ENCODE data around the gene PARS2. TPM values are rescaled to one million over a fixed set of nuclear protein-coding genes. Genes with fewer than 3 reads are reported as not detected.
"Not testable (repeated sequence)": the region's sequence is repeated elsewhere in the genome, so short reads cannot be mapped to it uniquely, and the experiment has no call there.

PARS2 gene
- total RNA-seq, 1 donor from 2014 or later, result 5.4 TPM

DNA sequence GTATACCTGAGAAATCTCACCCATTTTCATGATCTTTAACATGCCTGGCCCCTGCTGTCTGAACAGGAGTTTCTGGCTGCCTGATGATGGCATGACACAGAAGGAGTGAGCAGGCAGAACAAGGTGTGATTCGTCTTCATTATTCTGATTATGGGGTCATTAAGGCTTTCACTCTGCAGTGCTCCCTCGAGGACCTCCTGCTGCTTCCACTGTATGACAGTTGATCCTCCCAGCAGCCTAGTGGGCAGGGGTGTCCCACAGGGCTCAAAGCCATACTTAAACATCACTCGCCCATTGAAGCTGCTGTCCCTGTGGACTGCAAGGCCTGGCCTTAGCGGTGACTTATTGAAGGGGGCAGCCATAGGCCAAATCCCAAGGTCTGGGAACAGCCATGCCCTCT lies 12.7 kb upstream of the PARS2 start:
- no peaks in the 10 kb centered on the region for H3K9me3 ChIP-seq (ENCODE audit: insufficient read depth, low read depth, low read length)
- no peak overlapping the region for H3K27ac Mint-ChIP-seq (ENCODE audit: unreplicated experiment)
- no peak overlapping the region for H2AFZ ChIP-seq (ENCODE audit: low read depth, low read length)
- H3K79me2 ChIP-seq (ENCODE audit: insufficient read depth, low read length), result no peaks in the 10 kb centered on the region
- FAIRE-seq, result no peak
- no peaks in the 10 kb centered on the region for H4K20me1 ChIP-seq (ENCODE audit: insufficient read depth, low read length)
- H3K4me1 ChIP-seq (ENCODE audit: insufficient read depth, low read length), result peaks cover 3% of the 10 kb centered on the region
- no peak overlapping the region for H3K4me3 ChIP-seq (ENCODE audit: insufficient read depth, low read depth, low read length)
- peaks cover 5% of the 10 kb centered on the region for H3K9me3 Mint-ChIP-seq (ENCODE audit: unreplicated experiment)
- no peak overlapping the region for H3K4me2 ChIP-seq (ENCODE audit: low read length)
- TF ChIP-seq, protein P1, sequence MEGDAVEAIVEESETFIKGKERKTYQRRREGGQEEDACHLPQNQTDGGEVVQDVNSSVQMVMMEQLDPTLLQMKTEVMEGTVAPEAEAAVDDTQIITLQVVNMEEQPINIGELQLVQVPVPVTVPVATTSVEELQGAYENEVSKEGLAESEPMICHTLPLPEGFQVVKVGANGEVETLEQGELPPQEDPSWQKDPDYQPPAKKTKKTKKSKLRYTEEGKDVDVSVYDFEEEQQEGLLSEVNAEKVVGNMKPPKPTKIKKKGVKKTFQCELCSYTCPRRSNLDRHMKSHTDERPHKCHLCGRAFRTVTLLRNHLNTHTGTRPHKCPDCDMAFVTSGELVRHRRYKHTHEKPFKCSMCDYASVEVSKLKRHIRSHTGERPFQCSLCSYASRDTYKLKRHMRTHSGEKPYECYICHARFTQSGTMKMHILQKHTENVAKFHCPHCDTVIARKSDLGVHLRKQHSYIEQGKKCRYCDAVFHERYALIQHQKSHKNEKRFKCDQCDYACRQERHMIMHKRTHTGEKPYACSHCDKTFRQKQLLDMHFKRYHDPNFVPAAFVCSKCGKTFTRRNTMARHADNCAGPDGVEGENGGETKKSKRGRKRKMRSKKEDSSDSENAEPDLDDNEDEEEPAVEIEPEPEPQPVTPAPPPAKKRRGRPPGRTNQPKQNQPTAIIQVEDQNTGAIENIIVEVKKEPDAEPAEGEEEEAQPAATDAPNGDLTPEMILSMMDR (IDR thresholded peaks at IDR 0.05; ENCODE audit: insufficient read depth, low read depth, low read length), result no peak
- no peak for TF ChIP-seq EZH2 (IDR thresholded peaks at IDR 0.05; ENCODE audit: insufficient read depth, low read length)
- no peaks in the 10 kb centered on the region for H3K36me3 Mint-ChIP-seq (ENCODE audit: low read depth, unreplicated experiment)
- no peaks in the 10 kb centered on the region for H3K4me1 Mint-ChIP-seq (ENCODE audit: low read depth, unreplicated experiment)
- no peak overlapping the region for H3K27ac ChIP-seq (ENCODE audit: low read depth, low read length)
- peaks cover 27% of the 10 kb centered on the region for H3K27me3 ChIP-seq (ENCODE audit: insufficient read depth, low read length)
- DNase-seq (ENCODE audit: low read depth), result no peak
- H3K27me3 Mint-ChIP-seq (ENCODE audit: low read depth, unreplicated experiment), result peaks cover 41% of the 10 kb centered on the region
- no peak overlapping the region for H3K9ac ChIP-seq (ENCODE audit: low read length)
- H3K36me3 ChIP-seq (ENCODE audit: insufficient read depth, low read length), result no peaks in the 10 kb centered on the region
- H3K4me3 Mint-ChIP-seq (ENCODE audit: unreplicated experiment), result no peak overlapping the region

DNA sequence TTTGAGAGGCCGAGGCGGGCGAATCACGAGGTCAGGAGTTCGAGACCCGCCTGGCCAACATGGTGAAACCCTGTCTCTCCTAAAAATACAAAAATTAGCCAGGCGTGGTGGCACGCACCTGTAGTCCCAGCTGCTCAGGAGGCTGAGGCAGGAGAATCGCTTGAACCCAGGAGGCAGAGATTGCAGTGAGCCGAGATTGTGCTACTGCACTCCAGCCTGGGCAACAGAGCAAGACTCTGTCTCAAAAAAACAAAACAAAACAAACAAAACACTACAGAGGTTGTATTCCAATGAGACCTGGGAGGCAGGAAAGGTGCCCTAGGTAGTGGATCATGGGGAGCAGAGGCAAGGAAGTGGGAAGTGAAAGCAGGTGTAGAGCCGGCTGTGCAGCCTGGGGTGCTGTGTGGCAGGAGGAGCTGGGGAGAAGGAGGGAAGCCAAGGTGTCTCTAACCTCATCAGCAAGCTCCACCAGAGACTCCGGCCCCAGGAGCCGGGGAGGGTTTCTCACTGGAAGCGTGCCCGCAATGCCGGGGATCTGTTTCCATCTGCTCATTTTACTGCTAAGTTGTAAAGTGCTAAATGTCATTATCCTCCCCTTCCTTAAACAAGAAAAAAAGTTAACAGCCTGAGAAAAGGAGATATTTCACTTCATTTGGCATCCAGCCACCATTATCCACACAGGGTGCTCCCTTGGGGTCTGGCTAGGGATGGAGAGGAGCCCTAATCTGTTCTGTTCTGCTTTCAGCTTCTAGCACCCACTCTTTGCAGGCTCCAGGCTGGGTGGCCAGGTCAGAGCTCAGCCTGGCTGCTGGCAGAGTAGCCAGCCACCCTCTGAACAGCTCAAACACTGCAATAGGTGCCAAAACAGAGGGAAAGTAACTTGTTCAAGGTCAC lies 11.8 kb upstream of the PARS2 start:
- DNase-seq (ENCODE audit: low read depth); H3K27ac ChIP-seq (ENCODE audit: low read depth, low read length); H3K9me3 ChIP-seq (ENCODE audit: insufficient read depth, low read depth, low read length); H3K4me1 Mint-ChIP-seq (ENCODE audit: low read depth, unreplicated experiment); H3K4me2 ChIP-seq (ENCODE audit: low read length); H3K4me1 ChIP-seq (ENCODE audit: insufficient read depth, low read length); H3K9ac ChIP-seq (ENCODE audit: low read length); H3K4me3 ChIP-seq (ENCODE audit: insufficient read depth, low read depth, low read length); H3K9me3 Mint-ChIP-seq (ENCODE audit: unreplicated experiment); FAIRE-seq; H2AFZ ChIP-seq (ENCODE audit: low read depth, low read length); H3K36me3 Mint-ChIP-seq (ENCODE audit: low read depth, unreplicated experiment); H3K36me3 ChIP-seq (ENCODE audit: insufficient read depth, low read length); H3K4me3 Mint-ChIP-seq (ENCODE audit: unreplicated experiment); H4K20me1 ChIP-seq (ENCODE audit: insufficient read depth, low read length); H3K27ac Mint-ChIP-seq (ENCODE audit: unreplicated experiment); H3K79me2 ChIP-seq (ENCODE audit: insufficient read depth, low read length): not testable (repeated sequence)
- peaks cover 37% of the 10 kb centered on the region for H3K27me3 Mint-ChIP-seq (ENCODE audit: low read depth, unreplicated experiment)
- H3K27me3 ChIP-seq (ENCODE audit: insufficient read depth, low read length), result peaks cover 23% of the 10 kb centered on the region

DNA sequence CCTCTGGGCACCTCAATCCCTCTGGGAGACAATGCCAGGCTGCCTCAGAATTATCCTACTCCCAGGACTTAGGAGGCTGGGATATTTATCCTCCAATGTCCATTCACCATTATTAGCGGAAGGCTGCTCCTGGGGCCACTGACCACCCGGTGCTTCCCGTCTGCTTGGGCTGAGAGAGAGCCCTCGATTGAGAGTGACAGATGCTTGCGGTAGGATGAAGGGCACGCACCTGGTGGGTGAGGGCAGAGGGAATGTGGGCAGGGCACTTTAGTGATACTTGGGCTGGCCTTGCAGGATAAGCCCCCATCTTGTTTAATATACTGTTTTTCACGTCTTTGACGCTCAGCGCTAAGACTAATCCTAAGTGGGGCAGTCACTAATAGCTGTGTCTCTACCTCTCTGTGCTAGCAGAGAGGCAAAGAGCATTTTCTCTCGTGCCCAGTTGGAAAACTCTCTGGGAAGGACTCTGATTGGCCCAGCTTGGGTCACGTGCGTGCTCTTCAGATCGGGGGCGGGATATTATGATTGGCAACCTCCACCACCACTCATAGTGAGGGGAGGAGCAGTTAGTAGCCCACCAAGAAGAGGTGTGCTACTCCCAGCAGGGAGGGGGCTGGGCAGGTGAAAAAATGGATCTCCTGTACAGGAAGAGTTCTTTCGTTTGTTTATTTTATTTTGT lies 10.6 kb upstream of the PARS2 start:
- TF ChIP-seq, protein P1 (IDR thresholded peaks at IDR 0.05; ENCODE audit: insufficient read depth, low read depth, low read length), result no peak
- TF ChIP-seq EZH2 (IDR thresholded peaks at IDR 0.05; ENCODE audit: insufficient read depth, low read length), result no peak
- no peak overlapping the region for H3K4me3 ChIP-seq (ENCODE audit: insufficient read depth, low read depth, low read length)
- Mint-ChIP-seq H3K4me3 (ENCODE audit: unreplicated experiment) (no peak overlapping the region), H3K4me1 (ENCODE audit: low read depth, unreplicated experiment) (no peaks in the 10 kb centered on the region), H3K27me3 (ENCODE audit: low read depth, unreplicated experiment) (peaks cover 27% of the 10 kb centered on the region), H3K36me3 (ENCODE audit: low read depth, unreplicated experiment) (no peaks in the 10 kb centered on the region), H3K27ac (ENCODE audit: unreplicated experiment) (no peak overlapping the region), H3K9me3 (ENCODE audit: unreplicated experiment) (peaks cover 5% of the 10 kb centered on the region)
- no peak overlapping the region for H3K27ac ChIP-seq (ENCODE audit: low read depth, low read length)
- FAIRE-seq (no peak), DNase-seq (ENCODE audit: low read depth) (peak; percentile 16)
- H3K79me2 ChIP-seq (ENCODE audit: insufficient read depth, low read length), result no peaks in the 10 kb centered on the region
- H3K9me3 ChIP-seq (ENCODE audit: insufficient read depth, low read depth, low read length), result no peaks in the 10 kb centered on the region
- H3K36me3 ChIP-seq (ENCODE audit: insufficient read depth, low read length), result no peaks in the 10 kb centered on the region
- no peaks in the 10 kb centered on the region for H4K20me1 ChIP-seq (ENCODE audit: insufficient read depth, low read length)
- peak overlapping the region; percentile 24 for H2AFZ ChIP-seq (ENCODE audit: low read depth, low read length)
- H3K4me2 ChIP-seq (ENCODE audit: low read length), result no peak overlapping the region
- no peak overlapping the region for H3K9ac ChIP-seq (ENCODE audit: low read length)
- H3K27me3 ChIP-seq (ENCODE audit: insufficient read depth, low read length), result peaks cover 20% of the 10 kb centered on the region
- H3K4me1 ChIP-seq (ENCODE audit: insufficient read depth, low read length), result no peaks in the 10 kb centered on the region

Data from astrocyte (in vitro differentiated cells and primary cell).